Activated CD8-positive, alpha-beta T cell treated with anti-CD3 and anti-CD28 coated beads, Interleukin-2, amount 10 ng/mL, durations not matched to agents 7 days and 5 days (primary cell): Measurements from ENCODE around the gene EIF2AK3. TPM values are rescaled to one million over a fixed set of nuclear protein-coding genes. Genes with fewer than 3 reads are reported as not detected.

ENCODE experiments used
- ATAC-seq: fragments of 150-1000 bp; cut with Tn5 transposase; one replicate; pipeline ENCODE4 v1.10.0; 2021; ENCODE audit warnings: moderate library complexity
- CTCF ChIA-PET: fragments of 350-600 bp; sonication (Branson Sonifier 250); formaldehyde crosslinking; loops from one replicate; lab custom pipeline; 2021; ENCODE audit warnings: antibody characterized with exemption; lab: Charles Lee
- POLR2A ChIA-PET: fragments of 350-600 bp; sonication (Branson Sonifier 250); formaldehyde crosslinking; loops from one replicate; lab custom pipeline; 2021; ENCODE audit warnings: antibody characterized with exemption; lab: Charles Lee
- DNase-seq: peaks from one replicate; pipeline ENCODE4 v3.0.0-alpha.2; 2020
- H3K27ac Mint-ChIP-seq: one replicate; pipeline ENCODE4 v1.8.0; 2021; ENCODE audit warnings: mild to moderate bottlenecking, mixed read lengths
- H3K27me3 Mint-ChIP-seq: one replicate; pipeline ENCODE4 v1.8.0; 2021; ENCODE audit warnings: low read depth, mixed read lengths
- H3K36me3 Mint-ChIP-seq: one replicate; pipeline ENCODE4 v1.8.0; 2021; ENCODE audit warnings: low read depth, mixed read lengths
- H3K4me1 Mint-ChIP-seq: one replicate; pipeline ENCODE4 v1.8.0; 2021; ENCODE audit warnings: low read depth, mixed read lengths
- H3K4me3 Mint-ChIP-seq: one replicate; pipeline ENCODE4 v1.8.0; 2021; ENCODE audit warnings: mild to moderate bottlenecking, mixed read lengths
- H3K9me3 Mint-ChIP-seq: one replicate; pipeline ENCODE4 v1.8.0; 2022; ENCODE audit warnings: mixed read lengths; ENCODE audit not compliant: insufficient read depth
- total RNA-seq, 2 experiments: library from RNA; stranded (reverse); gene quantifications; one replicate each; pipeline ENCODE4 v1.2.3, GENCODE V29; 2021

Gene EIF2AK3
- total RNA-seq, 2 experiments from 2014 or later, result 18.4 to 19.7 TPM

GRCh38 chr2:88538362-88538917, 88.8 kb downstream of the EIF2AK3 start:
- no peak for ATAC-seq
- Mint-ChIP-seq H3K27me3 (peaks cover 8% of the 10 kb centered on the region), H3K27ac (peak overlapping the region; percentile 29), H3K4me1 (peaks cover 3% of the 10 kb centered on the region), H3K9me3 (no peaks in the 10 kb centered on the region), H3K4me3 (no peak overlapping the region), H3K36me3 (no peaks in the 10 kb centered on the region)
- POLR2A ChIA-PET, result no interaction called here
- CTCF ChIA-PET, result no interaction called here
- no peak for DNase-seq

DNA sequence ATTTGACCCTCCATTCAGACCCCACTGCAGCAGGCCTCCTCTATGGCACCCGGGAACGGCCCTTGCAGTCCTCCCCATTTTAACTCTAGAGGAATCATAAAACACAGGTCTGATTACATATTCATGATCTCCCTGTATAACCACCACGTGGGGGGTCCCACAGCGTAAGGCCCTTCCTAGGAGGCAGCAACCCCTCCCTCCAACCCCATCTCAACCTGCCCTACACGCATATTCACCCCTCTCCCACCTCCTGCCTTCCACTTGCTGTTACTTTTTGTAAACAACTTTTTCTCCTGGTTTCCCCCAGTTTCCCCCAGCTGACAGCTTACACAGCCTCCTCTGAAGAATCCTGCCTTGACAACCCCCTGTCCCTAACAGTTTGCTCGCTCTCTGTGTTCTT, 89.6 kb downstream of the EIF2AK3 start:
- Mint-ChIP-seq H3K36me3 (no peaks in the 10 kb centered on the region), H3K4me3 (no peak overlapping the region), H3K27ac (no peak overlapping the region), H3K27me3 (peaks cover 8% of the 10 kb centered on the region), H3K4me1 (peaks cover 3% of the 10 kb centered on the region), H3K9me3 (no peaks in the 10 kb centered on the region)
- POLR2A ChIA-PET, result no interaction called here
- DNase-seq, result no peak
- CTCF ChIA-PET, result no interaction called here
- ATAC-seq, result no peak

- Mint-ChIP-seq H3K9me3 (no peaks in the 10 kb centered on the region), H3K36me3 (no peaks in the 10 kb centered on the region), H3K27ac (no peak overlapping the region), H3K4me3 (no peak overlapping the region), H3K27me3 (no peaks in the 10 kb centered on the region), H3K4me1 (no peaks in the 10 kb centered on the region)
- ChIA-PET POLR2A (no interaction called here), CTCF (no interaction called here)
- DNase-seq (no peak), ATAC-seq (no peak)
Observed at GRCh38 chr2:88530081-88530480, 97.2 kb downstream of the EIF2AK3 start.

DNA sequence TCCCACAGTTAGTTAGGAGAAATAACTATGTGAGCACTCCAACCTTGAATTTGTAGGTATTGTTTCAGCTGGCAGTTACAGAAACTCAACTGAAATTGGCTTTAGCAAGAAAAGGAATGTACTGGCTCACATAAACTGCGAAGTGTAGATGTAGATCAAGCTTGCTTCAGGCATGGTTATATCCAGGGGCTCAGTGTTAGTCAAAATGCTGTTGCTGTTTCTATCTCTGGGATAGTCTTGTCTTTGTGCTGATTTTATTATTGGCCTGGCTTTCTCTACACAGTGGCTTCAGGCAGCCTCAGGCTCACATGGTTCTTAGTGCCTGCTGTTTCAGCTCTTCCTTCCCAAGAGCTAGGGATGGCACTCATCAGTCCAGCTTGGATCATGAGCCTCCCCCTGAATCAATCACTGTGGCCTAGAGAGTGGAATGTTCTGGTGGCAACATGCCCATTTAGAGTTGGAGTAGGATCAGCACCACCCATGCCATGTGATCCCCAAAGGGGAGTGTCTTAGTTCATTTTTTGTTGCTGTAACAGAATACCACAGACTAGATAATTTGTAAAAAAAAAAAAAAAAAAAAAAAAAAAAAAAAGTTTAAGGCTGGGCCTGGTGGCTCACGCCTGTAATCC, 105.7 kb downstream of the EIF2AK3 start:
- peaks cover 6% of the 10 kb centered on the region for H3K27me3 Mint-ChIP-seq
- ChIA-PET CTCF (no interaction called here), POLR2A (no interaction called here)
- H3K36me3 Mint-ChIP-seq, result no peaks in the 10 kb centered on the region
- H3K27ac Mint-ChIP-seq, result no peak overlapping the region
- no peak for DNase-seq
- no peaks in the 10 kb centered on the region for H3K9me3 Mint-ChIP-seq
- no peak overlapping the region for H3K4me3 Mint-ChIP-seq
- no peaks in the 10 kb centered on the region for H3K4me1 Mint-ChIP-seq
- no peak for ATAC-seq

DNA sequence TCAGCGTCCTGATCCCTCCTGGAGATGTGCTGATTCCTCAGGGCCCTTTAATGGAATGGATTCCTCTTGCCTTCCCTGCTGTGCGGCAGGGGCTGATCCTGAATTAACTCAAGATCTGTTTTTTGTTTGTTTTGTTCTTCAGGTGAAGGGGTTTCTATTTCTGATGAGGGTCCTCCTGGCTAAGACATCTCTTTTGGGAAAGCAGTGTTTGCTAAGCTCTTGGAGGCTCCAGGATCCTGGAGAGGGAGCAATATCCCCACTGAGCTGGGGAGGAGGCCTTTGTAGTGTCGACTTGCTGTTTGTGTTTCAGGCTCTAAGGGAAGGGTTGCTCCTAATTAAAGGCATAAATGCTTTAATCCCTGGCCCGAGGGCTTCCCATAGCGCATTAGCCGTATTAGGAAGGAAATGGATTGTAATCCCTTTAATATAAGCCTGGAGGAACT, 109.5 kb downstream of the EIF2AK3 start:
- no peak overlapping the region for H3K4me3 Mint-ChIP-seq
- H3K9me3 Mint-ChIP-seq, result no peaks in the 10 kb centered on the region
- H3K4me1 Mint-ChIP-seq, result no peaks in the 10 kb centered on the region
- DNase-seq, result no peak
- POLR2A ChIA-PET, result no interaction called here
- H3K27me3 Mint-ChIP-seq, result peaks cover 8% of the 10 kb centered on the region
- no peaks in the 10 kb centered on the region for H3K36me3 Mint-ChIP-seq
- no peak for ATAC-seq
- CTCF ChIA-PET, result no interaction called here
- H3K27ac Mint-ChIP-seq, result no peak overlapping the region

Other genes starting within 250 kb of the EIF2AK3 start
- not detected for gene FOXI3, start 174.8 kb downstream of the EIF2AK3 start, total RNA-seq
- gene RPIA, start 64.2 kb upstream of the EIF2AK3 start, total RNA-seq, result 10 to 100 TPM; 47.8 to 51.8 TPM